HG03066 (cell line): ENCODE measurements around the gene TBXA2R.

Experiments
- ATAC-seq: cut with Tn5 transposase; IDR thresholded peaks from one replicate; pipeline ENCODE4 v1.9.1; 2021; ENCODE audit warnings: low read depth; ENCODE audit not compliant: unreplicated experiment

TBXA2R gene

DNA sequence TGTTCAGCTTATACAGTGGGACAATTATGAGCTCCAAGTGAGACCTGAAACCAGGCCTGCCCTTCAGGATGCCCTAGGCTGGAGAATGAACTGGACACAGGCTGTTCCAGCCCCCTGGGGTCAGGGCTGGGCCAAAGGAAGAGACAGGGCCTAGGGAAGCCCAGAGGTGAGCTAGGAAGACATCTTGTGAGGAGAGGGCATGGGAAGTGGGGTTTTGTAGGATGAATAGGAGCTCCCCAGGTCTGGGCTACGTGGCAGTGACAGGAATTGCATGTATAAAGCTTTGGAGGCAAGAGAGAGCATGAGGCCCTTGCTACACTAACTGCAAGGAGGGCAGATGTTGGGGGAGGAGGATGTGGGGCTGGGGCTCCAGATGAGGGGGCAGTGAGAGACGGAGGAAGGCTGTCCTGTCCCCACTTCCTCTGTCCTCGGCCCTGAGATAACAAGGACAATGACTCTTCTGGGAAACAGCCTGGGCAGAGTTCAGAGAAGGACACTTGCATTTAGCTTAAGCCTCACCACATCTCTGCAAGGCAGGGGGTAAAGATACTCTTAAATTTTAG lies 1.5 kb upstream of the TBXA2R start:
- no peak for ATAC-seq

DNA sequence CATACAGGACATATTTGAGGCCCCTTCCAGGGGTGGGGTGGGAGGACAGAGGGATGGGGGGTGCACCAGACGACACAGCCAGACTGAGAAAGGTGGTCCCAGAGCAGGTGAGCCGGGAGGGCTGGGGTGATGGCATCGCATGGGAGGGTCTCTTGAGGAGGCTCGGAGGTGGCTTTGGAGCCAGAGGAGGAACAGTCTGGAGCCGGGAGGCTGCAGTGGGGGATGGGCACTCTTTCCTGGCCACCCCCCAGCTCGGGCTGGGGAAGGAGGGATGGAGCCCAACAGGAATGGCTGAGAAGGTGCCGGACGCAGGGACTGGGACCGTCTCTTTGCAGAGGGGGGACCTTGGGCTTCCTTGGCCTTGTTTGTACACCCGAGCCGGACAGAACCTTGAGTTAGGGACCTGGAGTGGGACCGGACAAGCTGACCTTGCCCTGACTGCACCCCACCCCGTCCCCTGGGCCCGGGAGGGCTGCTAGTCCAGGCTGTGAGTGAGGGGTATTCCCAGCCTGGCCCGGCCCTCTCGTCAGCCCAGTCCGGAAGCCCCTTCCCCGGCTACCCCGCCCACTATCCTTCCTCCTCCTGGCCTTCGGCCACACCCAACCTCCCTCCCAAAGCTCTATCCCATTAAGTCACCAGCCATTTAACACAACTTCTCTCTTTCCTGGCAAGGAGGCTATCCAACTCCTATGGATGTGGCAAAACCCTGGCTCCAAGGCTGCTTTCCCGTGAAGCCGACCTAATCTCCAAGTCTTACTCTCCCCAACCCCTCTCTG lies 816 bp upstream of the TBXA2R start:
- no peak for ATAC-seq

DNA sequence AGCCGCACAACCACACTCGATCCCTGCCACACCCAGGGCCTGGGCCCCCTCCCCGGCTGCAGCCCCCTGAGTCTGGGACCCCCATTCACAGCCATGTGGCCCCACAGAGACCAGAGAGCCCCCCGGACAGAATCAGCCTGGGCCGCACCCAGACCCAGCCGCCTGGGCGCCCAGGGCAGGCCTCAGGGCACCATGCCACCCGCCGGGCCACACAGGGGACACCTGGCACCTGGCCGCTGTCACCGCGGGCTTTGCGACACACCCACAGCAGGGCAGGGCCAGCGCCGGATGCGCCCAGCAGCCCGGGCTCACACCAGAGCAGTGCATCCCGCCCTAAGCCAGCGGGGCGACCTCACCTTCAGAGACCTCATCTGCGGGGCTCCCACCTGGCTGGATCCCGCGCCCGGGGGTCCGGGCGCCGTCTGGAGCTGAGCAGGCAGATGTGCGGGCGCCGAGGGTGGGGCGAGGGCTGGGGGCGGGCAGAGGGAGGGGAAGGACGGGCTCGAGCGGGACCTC lies 443 bp downstream of the TBXA2R start:
- no peak for ATAC-seq

DNA sequence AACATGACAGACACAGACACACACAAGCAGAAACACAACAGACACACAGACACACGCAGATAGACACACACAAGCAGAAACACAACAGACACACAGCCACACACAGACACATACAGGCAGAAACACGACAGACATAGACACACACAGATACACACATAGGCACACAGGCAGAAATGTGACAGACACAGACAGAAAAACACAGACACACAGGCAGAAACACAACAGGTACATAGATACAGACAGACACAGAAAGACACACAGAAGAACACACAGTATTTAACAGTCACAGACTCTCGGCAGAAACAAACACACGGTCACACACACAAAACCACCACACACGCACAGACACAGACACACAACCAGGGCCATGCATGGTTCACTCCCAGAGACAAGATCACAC lies 905 bp downstream of the TBXA2R start:
- ATAC-seq, result no peak

DNA sequence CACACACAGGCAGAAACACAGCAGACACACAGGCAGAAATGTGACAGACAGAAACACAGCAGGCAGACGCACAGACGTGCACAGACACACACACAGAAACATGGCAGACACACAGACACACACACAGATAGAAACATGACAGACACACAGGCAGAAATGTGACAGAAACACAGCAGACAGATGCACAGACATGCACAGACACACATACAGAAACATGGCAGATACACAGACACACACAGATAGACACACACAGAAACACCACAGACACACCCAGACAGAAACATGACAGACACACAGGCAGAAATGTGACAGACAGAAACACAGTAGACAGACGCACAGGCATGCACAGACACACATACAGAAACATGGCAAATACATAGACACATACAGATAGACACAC lies 1.3 kb downstream of the TBXA2R start:
- no peak for ATAC-seq

DNA sequence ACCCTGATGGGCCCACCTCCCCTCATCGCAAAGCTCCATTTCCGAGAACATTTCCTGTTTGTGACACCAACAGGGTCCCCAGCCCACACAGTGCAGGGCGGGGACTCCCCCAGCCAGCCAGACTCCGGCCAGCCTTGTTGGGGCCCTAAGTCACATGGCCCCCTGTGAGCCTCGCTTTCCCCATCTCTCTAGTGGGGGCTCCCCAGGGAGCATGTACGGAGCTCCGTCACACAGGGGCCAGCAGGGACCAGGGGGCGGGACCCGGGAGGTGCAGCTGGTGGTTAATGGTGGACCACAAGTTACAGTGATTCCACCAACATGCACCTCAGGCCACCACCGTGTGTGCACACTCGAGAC lies 1.7 kb downstream of the TBXA2R start:
- no peak for ATAC-seq

DNA sequence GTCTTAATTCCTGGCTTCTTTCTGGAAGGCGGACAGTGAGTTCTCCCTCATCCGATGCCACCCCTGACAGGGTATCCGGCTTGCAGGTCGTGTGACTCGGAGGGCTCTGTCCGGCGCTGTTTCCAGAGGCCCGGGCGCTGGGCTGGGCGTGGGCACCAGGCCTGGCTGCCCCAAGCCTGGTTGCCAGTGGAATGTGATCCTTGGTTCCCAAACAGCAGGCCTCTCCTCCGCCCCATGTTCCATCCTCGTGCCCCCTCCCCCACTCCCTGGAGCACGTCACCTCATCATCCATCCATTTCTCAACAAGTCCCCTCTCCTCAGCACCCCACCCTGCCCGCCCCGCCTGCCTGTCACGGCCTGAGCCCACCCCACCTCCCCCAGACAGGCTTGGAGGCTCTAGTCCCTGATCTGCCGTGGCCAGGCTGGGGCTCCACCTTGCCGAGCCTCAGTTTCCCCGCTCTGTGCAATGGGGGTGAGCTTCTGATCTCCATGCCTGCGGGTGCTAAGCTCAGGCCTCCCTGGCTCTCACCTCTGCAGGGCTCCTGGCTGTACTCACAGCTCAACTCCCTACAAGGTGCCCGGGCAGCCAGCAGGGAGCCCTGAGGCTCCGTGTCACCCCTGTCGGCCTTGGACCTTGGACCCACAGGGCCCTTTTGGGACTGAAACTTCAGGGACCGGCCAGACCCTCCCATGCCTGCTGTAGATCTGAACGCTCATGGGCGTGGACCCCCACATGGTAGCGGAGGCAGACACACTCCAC lies 2.3 kb downstream of the TBXA2R start:
- ATAC-seq, result no peak

DNA sequence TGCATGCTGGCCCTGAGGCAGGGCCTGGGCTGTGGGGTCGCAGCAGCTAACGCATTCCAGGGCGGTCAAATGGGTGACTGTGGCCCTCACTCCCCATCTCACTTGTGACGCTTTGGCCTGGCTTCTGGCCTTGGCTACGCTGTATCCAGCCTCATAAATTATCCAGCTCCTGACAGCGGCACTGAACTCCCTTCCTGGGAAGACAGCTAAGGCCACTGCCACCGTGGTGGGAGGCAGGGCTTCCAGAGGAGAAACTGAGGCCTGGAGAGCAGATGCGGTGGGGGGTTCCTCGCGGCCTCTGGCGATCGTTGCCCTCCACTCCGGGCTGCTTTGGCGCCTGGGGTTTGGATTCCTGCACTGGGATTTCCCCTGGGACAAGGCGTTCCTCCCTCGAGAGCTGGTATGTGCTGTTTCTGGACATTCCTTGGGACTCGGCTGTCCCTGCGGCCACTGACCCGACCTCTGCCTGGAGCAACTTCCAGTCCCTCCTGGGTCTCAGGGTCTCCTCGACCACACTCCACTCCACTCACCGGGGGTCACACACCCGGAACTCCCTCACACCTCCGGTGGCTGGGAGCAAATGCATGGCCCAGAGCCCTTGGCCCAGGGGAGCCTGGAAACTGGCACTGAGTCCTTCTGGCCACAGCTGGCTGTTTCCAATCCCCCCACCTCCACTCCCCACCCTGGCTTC lies 3.4 kb downstream of the TBXA2R start:
- no peak for ATAC-seq

DNA sequence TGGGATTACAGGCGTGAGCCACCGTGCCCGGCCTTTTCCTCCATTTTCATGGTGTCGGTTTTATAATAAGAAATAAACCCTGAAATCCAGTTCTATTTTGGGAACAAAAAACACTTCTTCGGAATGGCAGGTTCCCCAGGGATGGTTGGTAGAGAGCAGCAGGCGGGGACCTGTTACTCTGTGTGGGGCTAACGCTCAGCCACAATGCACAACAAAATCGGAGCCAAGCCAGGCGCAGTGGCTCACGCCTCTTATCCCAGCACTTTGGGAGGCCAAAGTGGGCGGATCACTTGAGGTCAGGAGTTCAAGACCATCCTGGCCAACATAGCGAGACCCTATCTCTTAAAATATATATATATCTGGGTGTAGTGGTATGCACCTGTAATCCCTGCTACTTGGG lies 5.7 kb downstream of the TBXA2R start:
- ATAC-seq, result no peak

DNA sequence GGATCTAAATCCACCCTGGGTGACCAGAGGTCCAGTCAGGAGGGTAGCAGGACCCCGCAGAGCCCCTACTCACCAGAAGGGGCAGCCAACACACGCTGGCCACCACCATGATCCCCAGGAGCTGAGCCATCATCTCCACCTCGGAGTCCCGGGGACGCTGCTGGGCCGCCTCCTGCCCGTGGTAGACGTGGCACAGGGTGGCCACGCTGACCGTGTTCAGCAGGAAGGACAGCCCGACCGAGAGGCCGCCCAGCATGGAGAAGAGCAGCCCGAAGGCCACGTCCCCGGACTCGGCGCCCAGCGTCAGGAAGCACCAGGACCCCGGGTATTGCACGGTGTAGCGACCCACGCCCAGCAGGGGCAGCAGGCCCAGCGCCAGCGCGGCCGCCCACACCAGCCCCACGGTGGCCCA lies 6.9 kb downstream of the TBXA2R start:
- ATAC-seq, result no peak

DNA sequence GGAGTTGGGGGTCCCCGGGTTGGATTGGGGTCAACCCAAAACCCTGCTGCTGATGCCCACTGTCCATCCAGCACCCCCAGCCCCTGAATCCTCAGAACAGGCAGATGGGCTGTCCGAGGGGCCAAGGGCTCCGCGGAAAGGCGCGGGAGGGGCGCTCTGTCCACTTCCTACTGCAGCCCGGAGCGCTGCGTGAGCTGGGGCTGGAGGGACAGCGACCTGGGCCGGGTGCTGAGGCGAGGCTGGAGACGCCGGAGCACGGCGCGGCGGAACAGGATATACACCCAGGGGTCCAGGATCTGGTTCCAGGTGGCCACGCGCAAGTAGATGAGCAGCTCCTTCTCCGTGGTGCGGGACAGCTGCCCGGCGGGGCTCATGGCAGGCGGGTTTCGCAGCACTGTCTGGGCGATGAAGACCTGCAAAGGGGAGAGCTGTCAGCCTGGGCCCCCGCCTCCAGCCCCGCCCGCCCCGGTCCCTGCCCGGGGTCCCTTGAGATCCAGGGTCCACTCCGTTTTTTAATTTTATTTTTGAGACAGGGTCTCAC lies 11.1 kb downstream of the TBXA2R start:
- ATAC-seq, result no peak

DNA sequence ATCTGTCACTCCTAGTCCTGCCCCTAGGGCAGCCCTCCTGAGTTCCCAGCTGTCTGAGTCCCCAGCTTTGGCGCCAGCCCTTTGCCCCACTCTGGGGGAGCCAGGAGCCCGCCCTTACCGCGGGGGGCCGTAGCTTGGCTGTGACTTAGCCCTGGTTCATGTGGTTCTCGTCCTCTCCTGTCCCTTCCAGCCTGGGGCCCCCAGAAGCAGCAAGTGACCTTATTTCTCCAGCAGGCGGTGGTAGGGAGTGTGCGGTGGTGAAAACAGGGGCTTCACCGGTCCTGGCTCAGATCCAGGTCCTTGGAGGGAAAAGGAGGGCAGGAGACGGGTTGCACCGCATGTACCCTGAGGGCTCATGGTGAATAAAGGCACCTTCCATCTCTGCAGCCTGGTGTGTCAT lies 13.5 kb downstream of the TBXA2R start:
- ATAC-seq, result no peak

DNA sequence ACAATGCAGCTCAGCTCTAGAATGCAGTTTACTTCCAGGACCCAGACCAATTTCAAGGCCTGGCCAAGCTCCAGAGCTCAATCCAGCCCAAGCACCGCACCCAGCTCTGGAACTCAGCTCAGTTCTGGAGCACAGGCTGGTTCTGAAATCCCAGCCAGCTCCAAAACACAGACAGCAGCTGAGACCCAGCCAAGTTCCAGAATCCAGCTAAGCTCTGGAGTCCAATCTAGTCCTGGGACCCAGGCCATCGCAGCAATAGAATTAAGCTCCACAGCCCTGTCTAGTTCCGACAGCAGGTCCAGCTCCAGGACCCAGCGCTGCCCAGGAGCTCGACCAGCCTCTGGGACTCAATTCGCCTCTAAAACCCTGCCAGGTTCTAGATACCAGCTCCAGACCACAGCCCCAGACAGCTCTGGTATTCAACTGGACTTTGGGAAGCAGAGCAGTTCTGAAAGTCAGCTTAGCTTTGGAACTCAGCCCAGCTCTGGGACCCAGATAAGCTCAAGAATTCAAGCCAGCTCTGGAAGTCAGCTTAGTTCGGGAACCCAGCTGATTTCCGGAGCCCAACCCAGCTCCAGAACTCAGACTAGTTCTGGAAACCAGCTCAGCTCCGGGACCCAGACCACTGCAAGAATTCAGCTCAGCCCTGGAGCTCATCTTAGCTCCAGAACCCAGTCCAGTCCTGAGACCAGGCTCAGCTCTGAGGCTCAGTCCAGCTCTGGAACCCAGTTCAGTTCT lies 14.6 kb downstream of the TBXA2R start:
- ATAC-seq, result no peak

DNA sequence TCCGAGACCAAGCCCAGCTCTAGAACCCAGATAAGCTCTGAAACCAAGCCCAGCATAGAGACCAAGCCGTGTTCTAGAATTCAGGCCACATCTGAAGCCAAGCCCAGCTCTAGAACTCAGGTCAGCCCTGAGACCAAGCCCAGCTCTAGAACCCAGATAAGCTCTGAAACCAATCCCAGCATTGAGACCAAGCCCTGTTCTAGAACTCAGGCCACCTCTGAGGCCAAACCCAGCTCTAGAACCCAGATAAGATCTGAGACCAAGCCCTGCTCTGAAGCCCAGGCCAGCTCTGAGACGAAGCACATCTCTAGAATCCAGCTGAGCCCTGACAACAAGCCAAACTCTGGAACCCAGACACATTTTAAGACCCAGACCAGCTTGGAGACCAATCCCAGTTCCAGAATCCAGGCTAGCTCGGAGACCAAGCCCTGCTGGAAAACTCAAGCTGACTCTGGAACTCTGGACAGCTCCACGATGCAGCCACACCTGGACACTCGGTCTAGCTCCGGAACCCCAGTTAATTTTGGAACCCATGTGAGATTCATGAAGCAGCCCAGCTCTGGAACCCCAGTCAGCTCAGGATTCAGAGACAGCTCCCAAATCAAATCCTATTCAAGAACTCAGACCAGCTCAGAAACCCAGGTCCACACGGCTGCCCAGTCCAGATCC lies 15.6 kb downstream of the TBXA2R start:
- ATAC-seq, result no peak

DNA sequence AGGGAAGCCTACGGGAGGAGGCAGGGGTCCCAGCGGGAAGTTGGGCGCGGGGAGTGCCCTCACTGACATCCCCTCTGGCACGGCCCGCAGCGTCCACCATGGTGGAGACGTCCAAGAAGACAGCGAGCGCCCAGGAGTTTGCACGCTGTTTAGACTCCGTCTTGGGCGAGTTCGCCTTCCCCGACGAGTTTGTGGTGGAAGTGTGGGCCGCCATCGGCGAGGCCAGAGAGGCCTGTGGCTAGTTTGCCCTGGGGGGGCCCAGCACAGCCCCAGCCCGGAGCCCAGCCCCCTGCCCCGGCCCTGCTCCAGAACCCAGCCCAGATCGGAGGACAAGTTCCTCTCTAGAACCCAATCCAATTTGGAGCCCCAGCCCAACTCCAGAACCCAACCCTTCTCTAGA lies 16.7 kb downstream of the TBXA2R start:
- ATAC-seq, result no peak

DNA sequence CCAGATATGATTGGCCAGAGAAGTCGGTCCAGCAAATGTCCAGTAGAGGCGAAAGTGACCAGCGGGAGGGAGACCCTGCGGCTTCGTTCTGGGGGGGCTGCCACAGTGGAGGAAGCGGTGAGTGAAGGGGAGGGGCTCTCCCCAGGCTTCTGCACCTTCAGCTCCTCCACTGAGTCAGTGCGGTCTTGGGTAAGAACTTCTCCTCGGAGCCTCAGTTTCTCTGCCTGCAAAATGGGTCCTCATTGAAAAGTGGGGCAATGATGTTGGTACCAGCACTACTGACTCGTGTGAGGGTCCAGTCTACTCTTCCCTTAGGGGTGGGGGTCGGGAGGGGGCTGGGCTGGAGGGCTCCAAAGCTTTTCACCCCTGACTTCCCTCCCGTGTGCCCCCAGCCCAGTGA lies 17.2 kb downstream of the TBXA2R start:
- no peak for ATAC-seq

DNA sequence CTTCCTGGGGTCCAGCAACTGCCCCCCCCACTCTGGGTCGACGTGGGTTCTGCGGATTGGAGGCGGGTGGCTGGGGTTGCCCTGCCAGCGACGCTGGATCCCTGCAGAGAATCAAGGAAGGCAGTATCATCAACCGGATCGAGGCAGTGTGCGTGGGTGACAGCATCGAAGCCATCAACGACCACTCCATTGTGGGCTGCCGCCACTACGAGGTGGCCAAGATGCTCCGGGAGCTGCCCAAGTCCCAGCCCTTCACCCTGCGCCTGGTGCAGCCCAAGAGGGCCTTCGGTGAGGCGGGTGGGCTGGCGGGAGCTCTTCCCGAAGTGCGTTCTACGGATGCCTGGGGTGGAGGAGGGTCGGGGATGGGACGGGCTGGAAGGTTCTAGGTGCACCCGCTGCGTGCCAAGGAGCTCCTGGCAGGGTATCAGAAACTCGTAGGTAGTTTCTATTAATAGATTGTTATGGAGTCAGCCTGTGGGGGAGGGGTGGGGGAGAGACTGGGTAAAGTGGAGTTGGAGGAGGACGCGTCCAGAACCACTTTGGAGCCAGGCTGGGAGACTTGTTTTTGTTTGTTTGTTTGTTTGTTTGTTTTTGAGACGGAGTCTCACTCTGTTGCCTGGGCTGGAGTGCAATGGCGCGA lies 19.8 kb downstream of the TBXA2R start:
- no peak for ATAC-seq

DNA sequence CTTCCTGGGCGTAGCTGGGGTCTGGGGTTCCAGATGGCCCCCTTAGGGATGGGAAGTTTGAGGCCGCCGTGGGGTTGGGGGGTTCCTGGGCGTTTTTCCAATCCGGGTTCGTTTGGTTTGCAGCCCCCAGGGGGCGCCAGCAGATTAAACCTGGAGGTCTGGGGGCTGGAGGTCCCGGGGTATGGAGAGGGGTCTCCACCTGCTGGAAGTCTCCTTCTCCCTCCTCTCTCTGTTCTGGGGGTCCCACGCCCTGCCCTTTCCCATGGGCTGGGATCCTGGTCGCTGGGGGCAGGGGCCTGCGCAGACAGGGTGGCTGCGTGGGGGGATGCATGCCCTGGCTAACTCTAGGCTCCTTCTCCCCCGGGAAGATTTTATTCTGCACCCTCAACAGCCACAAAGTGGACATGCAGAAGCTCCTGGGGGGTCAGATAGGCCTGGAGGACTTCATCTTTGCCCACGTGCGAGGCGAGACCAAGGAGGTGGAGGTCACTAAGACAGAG lies 20.5 kb downstream of the TBXA2R start:
- ATAC-seq, result no peak
